K562 (cell line): ENCODE results near the gene SHF. TPM values are rescaled to one million over a fixed set of nuclear protein-coding genes. Genes with fewer than 3 reads are reported as not detected.

ENCODE experiments used
- ARID4B ChIP-seq: sonication (generic); formaldehyde crosslinking; IDR thresholded peaks from 2 replicates; pipeline ENCODE4 v1.8.0; 2022; ENCODE audit warnings: mild to moderate bottlenecking, missing genetic modification reagents
- BCOR ChIP-seq: fragments of 450-650 bp; IDR thresholded peaks from 2 replicates; pipeline ENCODE4 v1.6.1; 2016
- CBX1 ChIP-seq: sonication (generic); IDR thresholded peaks from 2 replicates; pipeline ENCODE4 v1.6.1; 2016; ENCODE audit warnings: antibody characterized with exemption, low read depth, mild to moderate bottlenecking
- CBX3 ChIP-seq, 2 experiments: IDR thresholded peaks; 1 replicate in 1 of 2; 2 replicates in 1 of 2; pipeline ENCODE4 v1.6.1; 2012; ENCODE audit warnings: inconsistent platforms in 2 of 2, low read length in 2 of 2, borderline replicate concordance in 1 of 2, control low read depth in 1 of 2
- FOXK1 ChIP-seq: sonication (generic); formaldehyde crosslinking; IDR thresholded peaks from 2 replicates; pipeline ENCODE4 v1.8.0; 2022; ENCODE audit warnings: missing genetic modification reagents, mild to moderate bottlenecking, borderline replicate concordance
- GATAD2B ChIP-seq: fragments of 450-650 bp; IDR thresholded peaks from 2 replicates; pipeline ENCODE4 v1.6.1; 2017; ENCODE audit warnings: mild to moderate bottlenecking, borderline replicate concordance
- HSF4 ChIP-seq: fragments of 250-450 bp; sonication (Bioruptor Pico); IDR thresholded peaks from 2 replicates; pipeline ENCODE4 v2.1.2; 2022; ENCODE audit warnings: mild to moderate bottlenecking, moderate library complexity, borderline replicate concordance
- NEUROD1 ChIP-seq: fragments of 150-350 bp; IDR thresholded peaks from 2 replicates; pipeline ENCODE4 v1.6.1; 2014; ENCODE audit warnings: borderline replicate concordance, low read length, low read depth; ENCODE audit not compliant: partially characterized antibody
- PATZ1 ChIP-seq: fragments of 250-450 bp; sonication (Bioruptor Pico); IDR thresholded peaks from 2 replicates; pipeline ENCODE4 v1.5.0; 2020; ENCODE audit warnings: mild to moderate bottlenecking, borderline replicate concordance
- RCOR1 ChIP-seq, 2 experiments: IDR thresholded peaks; 2 replicates each; pipeline ENCODE4 v1.6.1; 2012; ENCODE audit warnings: low read depth in 2 of 2, low read length in 2 of 2, borderline replicate concordance in 1 of 2, improper control_type of control experiment in 1 of 2
- RNF219 ChIP-seq: fragments of 250-450 bp; sonication (Bioruptor Pico); IDR thresholded peaks from 2 replicates; pipeline ENCODE4 v1.5.0; 2022; ENCODE audit warnings: mild to moderate bottlenecking
- ZBTB5 ChIP-seq: fragments of 450-650 bp; IDR thresholded peaks from 2 replicates; pipeline ENCODE4 v1.6.1; 2017; ENCODE audit warnings: antibody characterized with exemption
- ZNF584 ChIP-seq: fragments of 200-800 bp; sonication (Bioruptor generic); IDR thresholded peaks from 2 replicates; pipeline ENCODE4 v1.6.1; 2016; ENCODE audit warnings: low read depth, mild to moderate bottlenecking, missing genetic modification characterization, missing compliant biosample characterization
- ZNF589 ChIP-seq: fragments of 200-800 bp; sonication (Bioruptor generic); IDR thresholded peaks from 2 replicates; pipeline ENCODE4 v1.6.1; 2016; ENCODE audit warnings: low read depth, missing genetic modification characterization, missing compliant biosample characterization
- ZNF707 ChIP-seq: fragments of 250-450 bp; sonication (Bioruptor Pico); conservative IDR thresholded peaks from 2 replicates; pipeline ENCODE4 v1.8.0; 2022; ENCODE audit warnings: inconsistent platforms, mild to moderate bottlenecking, moderate library complexity
- ZNF75A ChIP-seq: fragments of 450-650 bp; formaldehyde crosslinking; IDR thresholded peaks from 2 replicates; pipeline ENCODE4 v1.4.0; 2020; ENCODE audit warnings: mild to moderate bottlenecking
- polyA plus RNA-seq, 8 experiments: library from polyadenylated mRNA; depleted of rRNA in 4 of 8; stranded (reverse) in 5 of 8; unstranded in 3 of 8; fragments of >200 nt; fragmentation: Nextera tagmentation in 2 of 8; fragmentation: Illumina TruSeq in 1 of 8; extraction: Ambion mirVana in 2 of 8; extraction: Trizol in 1 of 8; gene quantifications; 2 replicates each; pipeline versions ENCODE4 v1.2.1 to v1.2.3, GENCODE V29; 2011 to 2014; ENCODE audit warnings: inconsistent platforms in 1 of 8, missing spikeins in 1 of 8
- total RNA-seq, 7 experiments: library from RNA; depleted of rRNA in 6 of 7; stranded (reverse); fragments of >200 nt in 6 of 7; fragmentation: Illumina TruSeq in 2 of 7; extraction: Trizol in 2 of 7; gene quantifications; 2 replicates each; pipeline versions ENCODE4 v1.2.1 to v1.2.3, GENCODE V29; 2011 to 2021; ENCODE audit warnings: low replicate concordance in 1 of 7

SHF gene
- total and polyA plus RNA-seq, 9 of the 15 experiments (the other 6 are each of a cell fraction or from before 2014, with no cell fraction given) = 0.51 to 2.2 (median 0.85) TPM; not detected in 2

- TF ChIP-seq HSF4 (CRISPR knock-in tag) = no peak
- TF ChIP-seq ZBTB5 = peak; percentile 83
- TF ChIP-seq CBX3 (IDR thresholded peaks at IDR 0.05; ENCODE audit: borderline replicate concordance in 1 of 2, low read length in 2 of 2) = peak in 1 of 2 experiments; percentile 19; a peak in 1 of 3 replicates
- TF ChIP-seq ZNF75A (CRISPR knock-in tag) = no peak
- no peak for TF ChIP-seq ZNF707 (CRISPR knock-in tag)
- TF ChIP-seq RNF219 = no peak
- TF ChIP-seq CBX1 = no peak
- no peak for TF ChIP-seq ARID4B
- peak; percentile 70; the same call in 1 of the 2 replicates for TF ChIP-seq BCOR
- peak; percentile 66 for TF ChIP-seq NEUROD1
- TF ChIP-seq FOXK1 (CRISPR knock-in tag) = no peak
- TF ChIP-seq ZNF589 = peak; percentile 29; the same call in 1 of the 2 replicates
- no peak for TF ChIP-seq ZNF584
- peak; percentile 43; the same call in 1 of the 2 replicates for TF ChIP-seq GATAD2B
- TF ChIP-seq PATZ1 (CRISPR knock-in tag) = no peak
- TF ChIP-seq RCOR1 (IDR thresholded peaks at IDR 0.05; ENCODE audit: borderline replicate concordance in 1 of 2, low read depth in 2 of 2, low read length in 2 of 2) = peak in 1 of 2 experiments; percentile 76; a peak in 1 of 4 replicates
Measured at GRCh38 chr15:45200001-45200798, 12.4 kb upstream of the SHF start (continued).
